Stimulated activated CD8-positive, alpha-beta memory T cell treated with anti-CD3 and anti-CD28 coated beads, Interleukin-4, amount 100 ng/mL, for 1 hour (primary cell): Measurements from ENCODE around the gene MKNK1.

Experiments
- DNase-seq, 2 donors: peaks; one replicate each; pipeline ENCODE4 v3.0.0-alpha.2; 2020; ENCODE audit warnings: low read depth in 2 of 2, low spot score in 1 of 2

MKNK1 gene

DNA sequence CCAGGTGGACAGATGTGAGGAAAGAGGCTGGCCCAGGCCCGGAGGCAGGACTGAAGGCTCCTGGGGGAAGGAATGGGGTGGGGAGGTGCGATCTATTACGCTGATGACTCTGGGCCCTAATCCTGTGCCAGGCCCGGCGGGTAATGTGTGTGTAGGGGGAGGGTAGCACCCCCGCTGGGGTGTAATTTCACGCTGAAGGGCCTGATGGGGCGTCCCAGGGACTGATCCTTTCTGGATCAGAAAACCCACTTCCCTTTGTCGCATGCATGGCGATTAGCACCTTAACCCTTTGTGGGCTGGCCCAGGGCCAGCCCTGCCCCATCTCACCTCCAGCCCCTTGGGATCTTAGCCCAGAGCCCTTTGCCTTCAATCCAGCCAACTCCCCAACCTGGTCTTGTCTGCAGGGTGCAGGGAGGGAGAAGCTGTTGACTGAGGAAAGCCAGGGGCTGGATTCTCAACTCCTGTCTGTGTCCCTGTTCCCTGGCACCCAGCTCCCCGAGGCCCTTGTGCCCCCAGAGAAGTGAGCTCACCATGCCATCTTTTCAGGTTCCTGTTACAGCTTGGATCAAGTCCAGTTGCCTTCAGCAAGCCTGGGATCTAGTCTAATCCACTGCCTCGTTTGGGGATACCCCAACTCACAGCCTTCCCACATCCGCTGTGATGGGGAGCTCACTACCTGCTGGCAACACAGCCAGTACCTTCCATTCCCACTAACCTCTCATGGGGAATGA, 78.7 kb downstream of the MKNK1 start:
- no peak for DNase-seq

DNA sequence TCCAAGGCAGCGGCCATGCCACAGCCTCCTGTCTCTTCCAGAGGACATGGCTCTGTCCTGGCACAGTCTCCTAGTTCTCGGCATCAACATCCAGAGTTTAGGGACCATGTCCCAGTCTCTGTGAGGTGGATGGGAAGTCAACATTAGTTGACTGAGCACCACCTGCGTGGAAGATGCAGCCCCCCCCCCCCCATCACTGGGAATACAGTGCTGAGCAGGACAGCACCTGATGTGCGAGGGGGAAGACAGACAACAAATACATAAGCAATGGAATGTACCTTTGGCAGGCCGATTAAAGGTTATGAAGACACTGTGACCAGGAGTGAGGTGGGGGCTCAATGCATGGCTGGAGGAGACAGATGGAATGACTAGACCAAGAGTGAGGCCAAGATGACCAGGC, 79.2 kb downstream of the MKNK1 start:
- no peak for DNase-seq

DNA sequence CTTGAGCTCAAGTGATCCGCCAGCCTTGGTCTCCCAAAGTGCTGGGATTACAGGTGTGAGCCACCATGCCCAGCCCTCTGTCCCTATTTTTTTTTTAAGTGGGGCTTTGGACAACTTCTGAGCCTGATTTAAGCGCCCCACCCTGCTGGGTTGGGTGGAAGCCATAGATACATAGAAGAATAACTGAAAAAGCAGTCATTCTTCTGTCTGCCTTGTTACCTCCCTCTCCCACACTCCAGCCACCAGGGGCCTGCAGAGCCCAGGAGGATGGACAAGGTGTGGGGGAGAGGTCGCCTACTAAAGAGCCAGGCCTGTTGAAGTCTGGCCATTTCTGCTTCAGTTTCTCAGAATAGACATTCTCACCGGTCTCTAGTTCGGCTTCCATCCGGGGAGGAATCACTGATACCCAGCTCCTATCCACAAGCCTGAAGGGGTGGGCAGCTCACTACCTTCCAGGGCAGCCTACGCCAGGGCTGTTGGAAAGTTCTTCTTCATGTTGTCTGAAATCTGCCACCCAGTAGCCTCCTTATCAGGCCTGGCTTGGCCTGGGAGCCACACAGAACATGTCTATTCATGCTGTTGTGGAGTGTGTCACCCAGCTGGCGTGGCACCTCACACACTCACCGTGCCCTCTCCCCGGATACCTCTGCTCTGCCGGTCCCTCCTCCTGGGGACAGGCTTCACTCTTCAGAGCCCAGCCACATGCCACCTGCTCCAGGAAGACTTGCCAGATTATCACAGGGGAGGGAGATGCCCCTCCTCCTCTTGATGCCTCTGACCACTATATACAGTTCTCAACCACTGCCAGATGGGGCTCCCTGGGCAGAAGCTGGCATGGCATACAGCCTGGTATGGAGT, 80.3 kb downstream of the MKNK1 start:
- DNase-seq = no peak

DNA sequence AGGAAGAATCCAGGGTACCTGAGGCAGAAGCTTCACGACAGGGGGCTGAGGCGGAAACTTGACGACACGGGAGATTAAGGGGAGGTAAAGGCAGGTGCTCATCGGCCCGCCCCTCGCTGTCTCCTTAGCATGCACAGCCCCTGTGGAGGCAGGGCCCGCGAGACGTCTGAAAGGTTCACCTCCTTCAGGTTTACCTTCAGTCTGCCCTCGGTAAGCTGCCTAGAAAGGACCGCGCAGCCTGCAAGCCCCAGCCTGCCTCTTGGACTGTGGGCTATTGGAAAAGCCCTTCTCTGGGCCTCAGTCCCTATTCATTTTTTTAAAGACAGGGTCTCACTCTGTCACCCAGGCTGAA, 81.1 kb downstream of the MKNK1 start:
- DNase-seq = no peak

DNA sequence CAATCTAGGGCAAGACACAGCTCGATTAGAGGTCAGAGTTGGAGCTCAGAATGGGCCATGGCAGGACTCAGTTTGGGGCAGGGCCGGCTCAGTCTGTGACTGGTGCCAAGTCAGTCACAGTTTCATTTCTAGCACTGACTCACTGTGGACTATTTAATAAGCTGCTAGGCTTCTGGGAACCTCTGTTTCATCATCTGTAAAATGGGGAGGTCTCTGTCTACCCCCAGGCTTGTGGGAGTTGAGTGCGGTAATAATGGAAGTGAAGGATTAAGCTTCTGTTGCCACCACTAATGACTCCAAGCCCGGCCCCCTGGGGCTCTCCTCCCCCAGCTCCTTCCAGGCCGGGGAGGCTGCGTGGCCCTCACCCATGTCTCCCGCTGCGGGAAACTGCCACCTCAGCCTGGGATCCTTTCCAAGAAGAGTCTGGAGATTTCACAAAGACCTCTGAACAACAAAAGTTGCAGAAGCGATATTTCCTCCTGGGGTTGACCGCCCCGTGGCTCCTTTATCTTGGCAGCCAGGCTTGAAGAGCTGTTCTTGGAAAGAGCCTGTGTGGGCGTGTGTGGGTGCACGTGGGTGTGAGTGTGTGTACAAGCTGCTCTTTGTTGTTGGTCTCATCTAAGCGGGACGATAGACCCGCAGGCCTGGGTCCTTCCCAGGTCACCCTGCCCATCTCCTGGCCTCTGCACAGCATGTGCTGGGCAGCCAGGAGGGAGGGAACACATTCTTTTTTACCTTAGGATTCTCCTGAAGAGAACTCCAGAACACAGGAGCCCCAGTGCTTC, 81.7 kb downstream of the MKNK1 start:
- DNase-seq = no peak

DNA sequence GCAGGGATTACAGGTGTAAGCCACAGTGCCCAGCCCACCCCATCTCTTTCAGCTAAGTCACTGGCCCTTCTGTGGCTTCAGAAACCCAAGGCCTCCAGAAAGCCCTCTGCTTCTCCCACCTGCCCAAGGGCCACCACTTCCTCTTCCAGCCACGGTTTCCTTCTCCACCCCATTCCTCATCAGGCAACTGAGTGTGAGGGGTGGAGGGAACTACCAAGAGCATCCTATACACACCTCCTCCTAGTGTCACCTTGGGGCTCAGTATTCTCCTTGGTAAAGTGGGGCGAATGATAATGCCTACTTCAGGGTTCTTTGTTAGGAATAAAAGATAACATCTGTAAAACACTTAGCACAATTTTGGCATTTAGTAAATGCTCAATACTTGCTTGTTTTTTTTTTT, 82.7 kb downstream of the MKNK1 start:
- no peak for DNase-seq

DNA sequence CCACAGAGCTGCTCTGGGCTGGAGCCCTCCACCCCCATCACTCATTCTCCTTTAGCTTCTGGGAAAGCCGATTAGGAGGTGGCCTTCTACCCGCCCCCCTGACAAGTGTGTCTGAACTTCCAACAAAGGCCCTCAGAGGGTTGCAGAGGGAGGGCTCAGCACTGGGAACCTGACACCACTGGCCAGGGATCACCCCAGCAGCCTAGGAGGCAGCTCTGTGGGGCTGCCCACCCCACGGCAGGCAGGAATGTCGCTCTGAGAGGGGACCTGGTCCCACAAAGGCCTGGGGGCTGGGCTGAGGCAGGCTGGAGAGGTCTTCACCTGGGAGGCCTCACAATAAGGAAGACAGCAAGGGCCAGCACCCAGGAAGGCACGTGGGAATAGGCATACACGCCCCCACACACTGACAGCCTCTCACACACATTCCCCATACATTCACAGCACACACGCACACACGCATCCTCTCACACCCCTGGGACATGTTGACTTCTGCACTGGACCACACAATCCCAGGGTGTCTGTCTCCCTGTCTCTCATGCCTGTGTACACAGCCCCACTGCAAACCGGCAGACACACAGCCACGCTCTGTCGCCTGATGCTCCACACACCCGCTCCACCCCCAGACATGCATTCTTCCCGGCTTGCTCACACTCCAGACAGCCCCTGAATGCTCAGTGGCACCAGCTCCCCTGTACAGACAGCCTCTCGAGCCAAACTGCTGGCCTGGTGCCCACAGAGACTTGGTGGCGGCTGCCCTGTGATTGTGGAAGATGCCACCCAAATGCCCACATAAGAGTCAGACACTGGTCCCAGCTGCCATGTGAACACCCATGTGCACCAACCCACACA, 83.8 kb downstream of the MKNK1 start:
- no peak for DNase-seq

DNA sequence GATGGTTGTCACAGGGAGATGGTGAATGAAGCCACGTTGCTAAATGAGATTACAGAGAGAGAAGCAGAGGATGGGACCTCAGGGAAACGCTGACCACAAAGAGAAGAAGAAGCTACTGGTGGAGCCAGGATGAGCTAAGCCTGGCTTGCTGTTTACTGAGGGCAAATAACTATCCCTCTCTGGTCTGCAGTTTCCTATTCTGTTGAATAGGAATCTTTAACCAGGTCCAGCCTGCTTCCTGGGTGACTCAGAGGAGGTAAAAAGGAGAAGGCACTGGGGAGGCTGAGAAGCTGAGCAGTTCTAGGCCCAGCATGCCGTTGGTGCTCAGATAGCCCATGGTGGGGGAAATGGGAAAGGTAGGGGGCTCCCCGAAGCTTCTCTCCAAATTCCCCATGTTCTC, 84.9 kb downstream of the MKNK1 start:
- no peak for DNase-seq

DNA sequence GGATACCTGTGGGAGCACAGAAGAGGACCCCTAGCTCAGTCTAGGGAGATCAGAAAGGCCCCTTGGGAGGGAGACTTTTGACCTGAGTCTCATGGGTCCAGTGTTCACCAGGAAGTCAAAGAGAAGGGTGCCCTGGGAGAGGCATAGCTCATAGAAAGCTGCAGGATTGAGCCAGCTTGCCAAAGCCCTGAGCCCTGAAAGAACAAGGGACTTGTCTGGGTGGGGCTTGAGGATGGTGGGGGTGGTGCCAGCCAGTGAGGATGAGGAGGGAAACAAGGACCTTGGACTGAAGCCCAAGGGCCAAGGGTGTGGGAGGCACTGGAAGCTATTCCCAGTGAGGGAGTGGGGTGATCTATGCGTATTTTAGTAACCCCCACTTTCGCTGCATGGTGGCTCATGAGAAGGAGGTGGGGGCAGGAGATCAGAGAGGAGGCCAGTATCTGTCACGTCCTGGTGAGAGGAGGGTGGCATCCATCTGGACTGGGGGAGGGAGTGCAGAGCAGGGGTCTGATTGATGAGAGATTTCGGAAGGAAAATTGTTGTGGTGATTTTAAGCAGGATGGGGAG, 86.1 kb downstream of the MKNK1 start:
- no peak for DNase-seq

DNA sequence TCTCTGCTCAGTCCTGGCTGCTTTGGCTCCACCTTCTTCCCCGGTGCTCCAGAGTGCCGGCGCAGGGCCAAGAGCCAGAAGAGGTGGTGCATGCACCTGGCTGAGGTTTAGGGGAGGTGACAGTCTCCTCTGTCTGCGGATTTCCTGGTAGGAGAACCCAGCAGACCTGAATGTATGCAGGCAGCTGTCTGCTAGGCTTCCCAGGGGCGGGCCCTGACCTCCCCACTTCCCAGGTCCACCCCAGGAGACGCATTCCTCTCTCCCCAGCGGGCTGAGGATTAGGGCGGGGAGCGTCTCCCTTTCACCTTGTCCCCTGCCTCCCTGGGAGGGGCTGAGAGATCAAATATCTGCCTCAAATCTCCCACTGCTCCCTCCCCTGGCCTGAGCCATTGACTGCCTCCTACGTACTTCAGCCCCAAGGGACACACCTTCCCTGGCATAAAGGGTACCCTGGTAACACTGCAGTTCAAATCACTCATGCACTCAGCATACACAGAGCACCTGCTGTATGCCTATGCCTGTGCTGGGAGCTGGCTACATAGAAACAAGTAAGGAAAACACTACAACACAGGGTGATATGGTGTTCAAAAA, 87.0 kb downstream of the MKNK1 start:
- no peak for DNase-seq

DNA sequence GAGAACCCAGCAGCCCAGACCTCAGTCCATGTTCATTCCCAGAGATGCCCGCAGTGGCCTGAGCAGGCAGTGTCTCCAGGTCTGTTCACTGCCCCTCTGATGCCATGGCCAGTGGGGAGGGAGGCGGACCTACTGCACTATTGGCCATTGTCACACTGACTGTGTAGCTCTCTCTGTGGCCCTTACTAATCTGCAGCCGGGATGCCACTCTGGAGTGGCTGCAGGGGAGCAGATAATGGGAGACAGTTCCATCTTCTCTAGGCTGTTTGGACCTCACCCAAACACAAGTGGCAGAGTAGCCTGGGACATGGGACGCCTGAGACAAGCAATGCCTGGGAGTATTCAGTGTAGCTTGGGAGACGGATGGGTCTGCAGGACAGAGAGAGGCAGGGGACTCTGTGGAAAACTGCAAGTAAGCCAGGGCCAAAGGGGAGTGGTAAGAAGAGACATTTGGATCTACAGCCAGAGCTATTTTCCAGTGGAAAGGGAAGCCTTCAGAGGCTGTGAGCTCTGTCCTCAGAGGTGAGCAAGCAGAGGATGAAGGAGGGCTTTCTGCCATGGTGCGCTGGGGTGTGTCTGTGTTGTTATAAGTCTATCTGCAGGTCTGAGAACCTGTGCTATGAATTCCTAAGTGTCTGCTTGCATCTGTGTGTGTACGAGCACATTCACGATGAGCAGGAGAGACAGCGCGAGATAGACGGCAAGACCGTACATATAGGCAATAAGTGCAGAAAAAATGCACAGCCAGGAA, 87.7 kb downstream of the MKNK1 start:
- no peak for DNase-seq

DNA sequence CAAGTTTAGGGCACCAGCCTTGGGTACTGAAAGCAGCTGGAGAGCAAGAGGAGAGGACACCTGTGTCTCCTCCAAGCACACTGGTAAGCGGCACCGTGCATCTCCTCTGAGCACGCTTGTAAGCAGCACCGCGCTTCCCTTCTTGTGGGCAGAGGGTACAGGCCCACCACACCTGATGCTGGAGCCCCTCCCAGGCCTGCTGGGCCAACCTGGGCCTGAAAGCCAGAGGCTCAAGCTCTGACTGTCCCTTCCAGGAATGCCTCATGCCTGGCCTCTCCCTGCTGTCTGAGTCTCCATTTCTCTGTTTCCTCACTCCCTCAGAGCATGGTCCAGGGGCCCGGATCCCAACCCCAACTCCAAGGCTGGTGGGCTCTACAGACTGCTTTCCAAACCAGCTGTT, 88.5 kb downstream of the MKNK1 start:
- no peak for DNase-seq

DNA sequence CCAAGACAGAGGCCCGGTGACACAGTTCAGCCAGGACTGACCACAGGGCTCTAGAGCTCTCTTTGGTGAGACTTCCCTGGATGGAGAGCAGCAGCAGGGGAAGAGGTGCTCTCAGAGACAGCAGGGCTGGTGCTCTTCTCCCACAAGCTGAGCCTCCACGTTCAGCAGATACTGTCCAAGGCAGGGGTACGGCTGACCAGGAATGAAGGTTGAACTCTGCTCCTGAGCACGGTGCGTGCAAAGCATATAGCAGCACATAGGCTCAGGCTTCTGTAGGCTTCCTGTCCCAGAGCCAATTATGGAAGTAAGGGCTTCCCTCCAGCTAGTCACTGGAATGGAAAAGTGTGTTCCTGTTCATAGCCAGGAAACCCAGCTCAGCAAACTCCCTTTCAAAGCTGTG, 90.5 kb downstream of the MKNK1 start:
- DNase-seq = no peak

DNA sequence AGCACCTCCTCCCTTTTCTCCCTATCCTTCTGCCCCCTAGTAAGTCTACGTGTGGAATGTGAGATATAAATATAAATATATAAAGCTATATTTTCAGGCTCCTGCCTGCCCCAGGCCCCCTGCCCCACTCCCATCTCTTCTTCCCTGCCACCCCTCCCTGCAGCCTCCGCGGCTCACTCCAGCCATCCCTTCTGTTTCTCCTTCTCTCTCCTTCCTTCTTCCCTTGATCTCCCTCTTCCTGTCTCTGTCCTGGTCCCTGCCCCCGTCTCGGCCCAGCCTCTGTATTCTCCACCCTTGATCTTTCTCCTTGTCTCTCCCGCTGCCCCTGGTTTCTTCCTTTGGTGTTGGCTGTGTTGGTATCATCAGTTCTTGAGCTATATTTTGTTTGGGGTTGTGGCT, 91.3 kb downstream of the MKNK1 start:
- no peak for DNase-seq

DNA sequence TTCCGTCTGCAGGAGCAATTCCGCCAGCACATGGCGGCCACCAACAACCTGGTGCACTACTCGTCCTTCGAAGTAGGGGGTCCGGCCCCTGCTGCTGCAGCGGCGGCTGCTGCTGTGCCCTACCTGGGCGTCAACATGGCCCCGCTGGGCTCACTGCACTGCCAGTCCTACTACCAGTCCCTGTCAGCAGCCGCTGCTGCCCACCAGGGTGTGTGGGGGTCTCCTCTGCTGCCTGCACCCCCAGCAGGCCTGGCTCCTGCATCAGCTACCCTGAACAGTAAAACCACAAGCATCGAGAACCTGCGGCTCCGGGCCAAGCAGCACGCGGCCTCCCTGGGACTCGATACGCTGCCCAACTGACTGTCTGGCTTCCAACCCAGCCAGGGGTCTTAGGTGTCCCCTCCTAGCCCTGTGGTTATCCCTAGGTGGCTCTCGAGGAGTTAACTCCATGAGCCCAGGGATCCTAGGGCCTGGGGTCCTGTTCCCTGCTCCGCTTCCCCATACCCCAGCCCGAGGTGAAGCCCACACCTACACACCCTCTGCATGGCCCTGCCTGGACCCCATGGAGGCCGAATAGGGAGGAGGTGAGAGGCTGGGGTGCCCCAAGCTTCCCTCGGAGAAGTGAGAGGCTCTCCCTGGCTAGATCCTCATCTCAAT, 91.8 kb downstream of the MKNK1 start:
- DNase-seq = no peak

DNA sequence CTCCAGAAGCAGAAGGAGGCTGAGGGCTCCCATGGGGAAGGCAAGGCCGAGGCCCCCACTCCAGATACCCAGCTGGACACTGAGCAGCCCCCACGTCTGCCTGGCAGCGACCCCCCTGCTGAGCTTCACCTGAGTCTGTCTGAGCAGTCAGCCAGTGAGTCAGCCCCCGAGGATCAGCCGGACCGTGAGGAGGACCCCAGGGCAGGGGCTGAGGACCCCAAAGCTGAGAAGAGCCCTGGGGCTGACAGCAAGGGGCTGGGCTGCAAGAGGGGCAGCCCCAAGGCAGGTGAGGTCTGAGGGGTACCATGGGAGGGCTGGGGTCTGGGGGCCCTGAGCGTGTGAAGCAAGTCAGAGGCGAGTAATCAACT, 93.1 kb downstream of the MKNK1 start:
- DNase-seq = no peak

DNA sequence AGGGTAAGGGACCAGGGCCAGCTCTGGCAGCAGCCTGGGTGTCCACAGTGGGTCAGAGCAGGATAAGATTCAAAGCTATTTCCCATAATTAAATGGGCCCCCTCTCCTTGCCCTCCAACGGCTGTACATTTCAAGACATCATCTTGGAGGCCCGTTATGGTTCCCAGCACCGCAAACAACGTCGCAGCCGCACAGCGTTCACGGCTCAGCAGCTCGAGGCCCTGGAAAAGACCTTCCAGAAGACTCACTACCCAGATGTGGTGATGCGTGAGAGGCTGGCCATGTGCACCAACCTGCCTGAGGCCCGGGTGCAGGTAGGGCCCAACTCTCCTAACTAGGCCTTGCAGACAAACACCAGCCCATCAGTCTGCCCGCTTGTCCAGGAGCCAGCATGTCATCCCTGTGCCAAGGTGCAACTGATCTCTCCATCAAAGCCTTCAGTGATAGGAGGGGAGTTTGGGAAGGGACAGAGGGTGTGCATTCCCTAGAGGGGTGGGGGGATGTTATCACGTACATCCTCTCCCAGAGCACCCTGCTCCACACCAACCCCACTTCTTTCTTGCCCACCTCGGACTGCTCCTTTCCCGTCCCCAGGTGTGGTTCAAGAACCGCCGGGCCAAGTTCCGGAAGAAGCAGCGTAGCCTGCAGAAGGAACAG, 93.6 kb downstream of the MKNK1 start:
- no peak for DNase-seq

DNA sequence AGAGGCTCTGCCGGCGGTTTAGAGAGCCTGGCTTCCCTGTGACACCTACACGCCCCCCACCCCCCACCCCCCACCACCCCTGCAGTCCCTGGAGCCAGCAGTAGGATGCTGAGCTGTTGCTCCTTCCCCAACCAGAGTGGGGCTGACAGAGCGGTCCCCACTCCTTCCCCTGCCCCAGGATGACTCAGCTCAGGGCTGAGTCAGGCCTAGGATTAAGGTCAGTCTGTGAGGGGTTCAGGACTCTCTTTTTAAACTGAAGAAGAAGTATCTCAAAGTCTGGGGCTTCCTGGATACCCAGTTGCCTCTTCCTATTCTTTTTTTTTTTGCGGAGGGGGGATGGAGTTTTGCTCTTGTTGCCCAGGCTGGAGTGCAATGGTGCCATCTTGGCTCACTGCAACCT, 95.3 kb downstream of the MKNK1 start:
- DNase-seq = no peak
